ENCODE results near the gene VTA1.
"Not testable (repeated sequence)": the region's sequence is repeated elsewhere in the genome, so short reads cannot be mapped to it uniquely, and the experiment has no call there.

The VTA1 gene

GRCh38 chr6:142229518-142230270 lies 82.6 kb downstream of the VTA1 start:
- not testable (repeated sequence) for DNase-seq

- DNase-seq: peak; percentile 30
Measured at GRCh38 chr6:142232206-142233044, 85.4 kb downstream of the VTA1 start.

GRCh38 chr6:142233945-142234682 lies 87.1 kb downstream of the VTA1 start:
- no peak for DNase-seq

GRCh38 chr6:142235272-142235671 lies 88.2 kb downstream of the VTA1 start:
- DNase-seq: no peak

- DNase-seq: no peak
Measured at GRCh38 chr6:142235791-142236190, 88.7 kb downstream of the VTA1 start.

GRCh38 chr6:142236691-142237090 lies 89.6 kb downstream of the VTA1 start:
- no peak for DNase-seq

- no peak for DNase-seq
Measured at GRCh38 chr6:142238881-142239280, 91.8 kb downstream of the VTA1 start.

- DNase-seq: no peak
Measured at GRCh38 chr6:142240179-142240578, 93.1 kb downstream of the VTA1 start.

- DNase-seq: no peak
Measured at GRCh38 chr6:142241061-142241460, 94.0 kb downstream of the VTA1 start.

- DNase-seq: no peak
Measured at GRCh38 chr6:142242269-142242668, 95.2 kb downstream of the VTA1 start.

GRCh38 chr6:142246960-142247359 lies 99.9 kb downstream of the VTA1 start:
- no peak for DNase-seq

GRCh38 chr6:142249266-142249665 lies 102.2 kb downstream of the VTA1 start:
- DNase-seq: no peak

- no peak for DNase-seq
Measured at GRCh38 chr6:142251930-142252445, 104.9 kb downstream of the VTA1 start.

GRCh38 chr6:142254513-142254912 lies 107.5 kb downstream of the VTA1 start:
- DNase-seq: no peak

- no peak for DNase-seq
Measured at GRCh38 chr6:142255785-142256184, 108.7 kb downstream of the VTA1 start.

- DNase-seq: no peak
Measured at GRCh38 chr6:142258305-142258704, 111.2 kb downstream of the VTA1 start.

- DNase-seq: no peak
Measured at GRCh38 chr6:142258757-142259156, 111.7 kb downstream of the VTA1 start.

- DNase-seq: no peak
Measured at GRCh38 chr6:142260748-142261147, 113.7 kb downstream of the VTA1 start.

- no peak for DNase-seq
Measured at GRCh38 chr6:142262231-142262630, 115.2 kb downstream of the VTA1 start.

- no peak for DNase-seq
Measured at GRCh38 chr6:142265476-142265875, 118.4 kb downstream of the VTA1 start.

- no peak for DNase-seq
Measured at GRCh38 chr6:142266060-142266459, 119.0 kb downstream of the VTA1 start.

GRCh38 chr6:142271476-142271875 lies 124.4 kb downstream of the VTA1 start:
- DNase-seq: no peak
